Neural progenitor cell (in vitro differentiated cells): Measurements from ENCODE around the gene RNF157.

Source experiments
- CTCF ChIP-seq: fragments of 200-600 bp; sonication (generic); IDR thresholded peaks from 2 replicates; pipeline ENCODE4 v1.5.1; 2017; ENCODE audit warnings: antibody characterized with exemption, mild to moderate bottlenecking
- EZH2 ChIP-seq: fragments of 200-600 bp; sonication (generic); IDR thresholded peaks from 2 replicates; pipeline ENCODE4 v1.6.1; 2017; ENCODE audit warnings: antibody characterized with exemption, mild to moderate bottlenecking, moderate library complexity
- EZH2phosphoT487 ChIP-seq: fragments of 200-600 bp; sonication (generic); IDR thresholded peaks from 2 replicates; pipeline ENCODE4 v1.6.1; 2017; ENCODE audit warnings: antibody characterized with exemption

GRCh38 chr17:76264755-76265623 lies 24.7 kb upstream of the RNF157 start, which contains the start of gene UBALD2:
- TF ChIP-seq EZH2 (no peak), CTCF (no peak), EZH2phosphoT487 (no peak)
